HCT116 (cell line): ENCODE data around the gene SNAP91. TPM values are rescaled to one million over a fixed set of nuclear protein-coding genes. Genes with fewer than 3 reads are reported as not detected.
A peak's percentile ranks its signal among the peaks of the same experiment; 100 is the strongest.
"Not testable (repeated sequence)": the region's sequence is repeated elsewhere in the genome, so short reads cannot be mapped to it uniquely, and the experiment has no call there.

Experiments used
- ATAC-seq: fragments of 200-7000 bp; cut with Tn5 transposase; 2 replicates; pipeline ENCODE4 v1.9.1; 2020; ENCODE audit warnings: mild to moderate bottlenecking, moderate library complexity
- BruUV-seq: library from RNA; stranded (reverse); fragments of 400-500 nt; replicated peaks from 2 replicates; lab custom pipeline; 2021; lab: Mats Ljungman, UMichigan
- CTCF ChIA-PET: fragments of 300-600 bp; sonication (Branson Sonifier 250); formaldehyde crosslinking; loops from one replicate; lab custom pipeline; 2021; ENCODE audit warnings: antibody characterized with exemption; lab: Charles Lee
- POLR2A ChIA-PET: fragments of 300-600, 350-600 bp; sonication (Branson Sonifier 250); formaldehyde crosslinking; loops from one replicate; lab custom pipeline; 2021; ENCODE audit warnings: antibody characterized with exemption; lab: Charles Lee
- RAD21 ChIA-PET, 2 experiments: fragments of 300-600 bp; sonication (Branson Sonifier 250); formaldehyde crosslinking; loops; one replicate each; lab custom pipeline; 2023; ENCODE audit warnings: low total read pairs in 2 of 2; ENCODE audit not compliant: uncharacterized antibody in 2 of 2, unreplicated experiment in 2 of 2, low non-redundant PET in 1 of 2; lab: Charles Lee
- DNase-seq: peaks from one replicate; pipeline ENCODE4 v3.0.0-alpha.2; 2010; ENCODE audit warnings: low read depth, low spot score
- H2AFZ ChIP-seq: fragments of 200-600 bp; shearing (Covaris generic), sonication (generic); 2 replicates; pipeline ENCODE4 v1.6.1; 2017; ENCODE audit warnings: low read depth, mixed run types, mixed read lengths, antibody characterized with exemption, low read length; ENCODE audit not compliant: poor library complexity, severe bottlenecking
- H3K27ac ChIP-seq: 2 replicates; pipeline ENCODE4 v1.5.1; 2012; ENCODE audit warnings: low read depth, low read length
- H3K27me3 ChIP-seq: fragments of 200-600 bp; sonication (generic); 2 replicates; pipeline ENCODE4 v1.6.1; 2016; ENCODE audit warnings: mixed run types, low read length, mixed read lengths; ENCODE audit not compliant: insufficient read depth
- H3K36me3 ChIP-seq, 2 experiments: fragments of 200-500 bp in 1 of 2; fragments of 200-600 bp in 1 of 2; sonication (Bioruptor generic) in 1 of 2; sonication (generic) in 1 of 2; 2 replicates each; pipeline versions ENCODE4 v1.5.1 to v1.6.1; 2014 to 2016; ENCODE audit warnings: low read length in 2 of 2, inconsistent platforms in 1 of 2, mixed read lengths in 1 of 2, mixed run types in 1 of 2; ENCODE audit not compliant: insufficient read depth in 2 of 2, control insufficient read depth in 1 of 2
- H3K4me1 ChIP-seq, 2 experiments: fragments of 200-600 bp in 1 of 2; sonication (generic) in 1 of 2; 2 replicates each; pipeline versions ENCODE4 v1.5.1 to v1.6.1; 2012 to 2017; ENCODE audit warnings: low read length in 2 of 2, inconsistent platforms in 1 of 2, mild to moderate bottlenecking in 1 of 2, mixed read lengths in 1 of 2, mixed run types in 1 of 2, moderate library complexity in 1 of 2; ENCODE audit not compliant: insufficient read depth in 2 of 2, control insufficient read depth in 1 of 2
- H3K4me2 ChIP-seq: fragments of 200-600 bp; sonication (generic); 2 replicates; pipeline ENCODE4 v1.6.1; 2017; ENCODE audit warnings: mixed run types, low read length, mixed read lengths
- H3K4me3 ChIP-seq, 2 experiments: fragments of 200-600 bp in 1 of 2; sonication (generic) in 1 of 2; replicated peaks in 1 of 2; 2 replicates each; pipeline ENCODE4 v1.5.1; 2011 to 2016; ENCODE audit warnings: low read length in 2 of 2, control low read depth in 1 of 2, low read depth in 1 of 2, mild to moderate bottlenecking in 1 of 2, mixed read lengths in 1 of 2, mixed run types in 1 of 2
- H3K79me2 ChIP-seq: fragments of 200-600 bp; sonication (generic); 2 replicates; pipeline ENCODE4 v1.6.1; 2017; ENCODE audit warnings: mild to moderate bottlenecking, mixed run types, low read length, moderate library complexity, mixed read lengths; ENCODE audit not compliant: insufficient read depth
- H3K9ac ChIP-seq: fragments of 200-600 bp; sonication (generic); 2 replicates; pipeline ENCODE4 v1.6.1; 2016; ENCODE audit warnings: low read length, mixed read lengths
- H3K9me2 ChIP-seq: fragments of 200-600 bp; sonication (generic), shearing (Covaris generic); 2 replicates; pipeline ENCODE4 v1.6.1; 2017; ENCODE audit warnings: mixed run types, mild to moderate bottlenecking, moderate library complexity; ENCODE audit not compliant: insufficient read depth
- H3K9me3 ChIP-seq, 2 experiments: fragments of 200-500 bp in 1 of 2; fragments of 200-600 bp in 1 of 2; sonication (Bioruptor generic) in 1 of 2; sonication (generic) in 1 of 2; 2 replicates each; pipeline ENCODE4 v1.6.1; 2014 to 2017; ENCODE audit warnings: low read length in 2 of 2, mixed read lengths in 2 of 2, inconsistent platforms in 1 of 2, low read depth in 1 of 2, mild to moderate bottlenecking in 1 of 2, mixed run types in 1 of 2, moderate library complexity in 1 of 2; ENCODE audit not compliant: control insufficient read depth in 1 of 2, insufficient read depth in 1 of 2
- H4K20me1 ChIP-seq: fragments of 200-600 bp; sonication (generic), shearing (Covaris generic); 2 replicates; pipeline ENCODE4 v1.6.1; 2017; ENCODE audit warnings: mixed run types, mild to moderate bottlenecking, moderate library complexity; ENCODE audit not compliant: insufficient read depth
- EGR1 ChIP-seq: IDR thresholded peaks from 2 replicates; pipeline ENCODE4 v1.6.1; 2012; ENCODE audit warnings: low read depth
- REST ChIP-seq: IDR thresholded peaks from 2 replicates; pipeline ENCODE4 v1.6.1; 2012; ENCODE audit warnings: low read depth
- intact Hi-C: fragments of 100-400 bp; cut with micrococcal nuclease; formaldehyde crosslinking; loops from 2 replicates; pipeline ENCODE4 v1.10.0; 2022
- total RNA-seq: library from RNA; stranded (reverse); gene quantifications from one replicate; pipeline ENCODE4 v1.2.1, GENCODE V29; 2021; ENCODE audit not compliant: unreplicated experiment

The SNAP91 gene
- total RNA-seq, 1 experiment from 2014 or later: not detected

- no peak for TF ChIP-seq REST
- TF ChIP-seq, all 23 proteins: peak for 0
Measured at GRCh38 chr6:83756565-83756964, 47.7 kb upstream of the SNAP91 start (continued).

GRCh38 chr6:83752375-83752774, 43.5 kb upstream of the SNAP91 start:
- H2AFZ ChIP-seq, H3K4me2 ChIP-seq, H3K4me3 ChIP-seq, H3K79me2 ChIP-seq, H3K9me2 ChIP-seq, H3K9ac ChIP-seq, DNase-seq, H3K27me3 ChIP-seq, BruUV-seq, RAD21 ChIA-PET, POLR2A ChIA-PET, H3K4me1 ChIP-seq, H3K27ac ChIP-seq, intact Hi-C loops, H4K20me1 ChIP-seq, H3K36me3 ChIP-seq, ATAC-seq, CTCF ChIA-PET, H3K9me3 ChIP-seq: not testable (repeated sequence)

GRCh38 chr6:83741089-83741488, 32.2 kb upstream of the SNAP91 start:
- Histone ChIP-seq H3K79me2 (no peaks in the 10 kb centered on the region), H3K9me3 (no peaks in the 10 kb centered on the region), H3K4me1 (no peaks in the 10 kb centered on the region), H3K4me3 (no peak overlapping the region), H3K4me2 (no peak overlapping the region), H3K9me2 (no peaks in the 10 kb centered on the region), H3K27me3 (no peaks in the 10 kb centered on the region), H4K20me1 (no peaks in the 10 kb centered on the region), H2AFZ (no peak overlapping the region), H3K27ac (no peak overlapping the region), H3K36me3 (no peaks in the 10 kb centered on the region), H3K9ac (no peak overlapping the region)
- ChIA-PET POLR2A (no interaction called here), RAD21 (no interaction called here), CTCF (no interaction called here)
- ATAC-seq (no peak), DNase-seq (no peak)
- TF ChIP-seq EGR1 (no peak), REST (peak; percentile 19; the same call in 1 of the 2 replicates)
- BruUV-seq: no TSS peak
- intact Hi-C loops: no loop called here
